ENCODE data around the gene F3.

GRCh38 chr1:94580367-94581115 is 39.0 kb upstream of the F3 start:
- TF ChIP-seq CTCF (IDR thresholded peaks at IDR 0.05) (no peak), RFX5 (IDR thresholded peaks at IDR 0.05; ENCODE audit: low read length) (no peak), RAD21 (IDR thresholded peaks at IDR 0.05; ENCODE audit: low read length) (no peak), TCF12 (IDR thresholded peaks at IDR 0.05) (no peak), MAX (IDR thresholded peaks at IDR 0.05; ENCODE audit: low read depth) (no peak), SMC3 (IDR thresholded peaks at IDR 0.05; ENCODE audit: low read depth, low read length) (no peak), NRF1 (IDR thresholded peaks at IDR 0.05; ENCODE audit: low read depth, low read length) (no peak)
